Measurements from ENCODE around the gene DAO.

Gene DAO

DNA sequence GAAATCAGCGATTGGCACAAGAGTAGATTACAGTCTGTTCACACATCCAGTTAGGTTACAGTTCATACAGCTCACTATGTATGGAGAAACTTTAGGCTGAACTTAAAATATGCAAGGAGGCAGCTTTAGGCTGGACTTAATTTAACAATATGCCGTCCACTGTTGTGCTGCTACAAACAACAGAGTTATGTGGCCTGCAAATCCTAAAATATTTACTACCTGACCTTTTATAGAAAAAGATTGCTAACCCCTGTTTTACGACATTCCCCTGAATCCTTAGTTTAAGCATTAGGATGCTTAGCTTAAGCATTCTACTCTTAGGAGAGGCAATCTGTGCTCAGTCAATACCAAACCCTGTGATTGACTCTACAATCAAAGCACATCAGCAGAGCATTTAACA, 50.9 kb downstream of the DAO start:
- no peaks in the 10 kb centered on the region for H3K9me3 ChIP-seq (ENCODE audit: low read length)
- H3K4me3 ChIP-seq (ENCODE audit: low read depth in 1 of 2, low read length in 2 of 2) = no peak overlapping the region
- H3K27me3 ChIP-seq (ENCODE audit: control insufficient read depth in 1 of 2, insufficient read depth in 2 of 2, low read length in 2 of 2) = no peaks in the 10 kb centered on the region
- no peaks in the 10 kb centered on the region for H3K4me1 ChIP-seq (ENCODE audit: insufficient read depth, low read length)
- no peak overlapping the region for H3K27ac ChIP-seq (ENCODE audit: low read depth, low read length)
- no peaks in the 10 kb centered on the region for H3K36me3 ChIP-seq (ENCODE audit: insufficient read depth, low read length)
- no peak overlapping the region for H3K9ac ChIP-seq (ENCODE audit: low read length)

DNA sequence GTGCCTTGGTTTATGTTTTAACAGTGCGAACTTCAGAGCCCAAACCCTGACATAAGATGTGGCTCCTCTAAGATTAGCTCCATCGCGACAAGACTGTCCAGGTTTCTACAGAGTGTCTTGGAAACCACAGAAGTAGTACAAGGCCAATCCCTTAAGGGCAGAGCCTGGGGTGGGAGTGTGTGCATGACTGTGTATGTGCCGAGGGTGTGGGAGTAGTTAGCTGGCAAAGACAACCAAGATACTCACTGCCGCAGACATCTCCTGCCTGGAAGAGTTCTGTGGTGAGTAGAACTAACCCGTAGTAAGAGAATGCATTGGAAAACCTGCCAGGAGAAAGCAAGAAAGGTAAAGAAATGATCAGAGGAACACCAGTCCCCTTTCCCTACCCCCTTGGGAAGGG, 54.1 kb downstream of the DAO start:
- H3K36me3 ChIP-seq (ENCODE audit: insufficient read depth, low read length) = no peaks in the 10 kb centered on the region
- H3K4me1 ChIP-seq (ENCODE audit: insufficient read depth, low read length) = no peaks in the 10 kb centered on the region
- no peaks in the 10 kb centered on the region for H3K27me3 ChIP-seq (ENCODE audit: control insufficient read depth in 1 of 2, insufficient read depth in 2 of 2, low read length in 2 of 2)
- H3K9ac ChIP-seq (ENCODE audit: low read length) = no peak overlapping the region
- H3K27ac ChIP-seq (ENCODE audit: low read depth, low read length) = no peak overlapping the region
- no peak overlapping the region for H3K4me3 ChIP-seq (ENCODE audit: low read depth in 1 of 2, low read length in 2 of 2)
- no peaks in the 10 kb centered on the region for H3K9me3 ChIP-seq (ENCODE audit: low read length)

DNA sequence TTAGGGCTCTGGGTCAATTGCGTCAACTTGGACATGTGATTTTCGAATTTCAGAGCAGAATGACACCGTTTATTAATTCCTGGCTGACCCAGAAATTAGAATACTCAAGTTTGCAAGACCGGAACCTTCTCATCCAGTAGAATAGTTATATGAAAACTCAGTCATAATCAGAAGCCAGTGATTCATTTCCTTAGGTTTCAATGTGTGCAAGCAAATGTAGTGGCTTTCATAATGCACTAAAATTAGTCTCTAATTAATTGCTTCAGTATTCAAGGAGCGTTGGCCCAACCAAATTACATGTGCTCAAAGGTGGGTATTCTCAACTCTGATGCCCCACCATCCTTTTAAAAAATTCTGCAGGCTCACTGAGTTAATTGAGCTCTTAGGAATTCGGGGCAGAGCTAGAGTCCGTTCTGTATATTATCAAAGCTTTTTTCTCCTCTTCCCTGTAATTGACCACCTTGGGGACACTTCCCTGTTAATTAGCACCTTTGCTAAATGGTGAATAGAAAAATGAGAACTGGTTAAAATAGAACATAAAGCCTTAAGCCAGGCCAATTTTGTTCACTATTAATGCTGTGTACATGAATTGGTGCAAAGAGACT, 55.4 kb downstream of the DAO start:
- Histone ChIP-seq H3K27ac (ENCODE audit: low read depth, low read length) (no peak overlapping the region), H3K9me3 (ENCODE audit: low read length) (no peaks in the 10 kb centered on the region), H3K36me3 (ENCODE audit: insufficient read depth, low read length) (no peaks in the 10 kb centered on the region), H3K4me3 (ENCODE audit: low read depth in 1 of 2, low read length in 2 of 2) (no peak overlapping the region), H3K4me1 (ENCODE audit: insufficient read depth, low read length) (no peaks in the 10 kb centered on the region), H3K9ac (ENCODE audit: low read length) (no peak overlapping the region), H3K27me3 (ENCODE audit: control insufficient read depth in 1 of 2, insufficient read depth in 2 of 2, low read length in 2 of 2) (no peaks in the 10 kb centered on the region)

DNA sequence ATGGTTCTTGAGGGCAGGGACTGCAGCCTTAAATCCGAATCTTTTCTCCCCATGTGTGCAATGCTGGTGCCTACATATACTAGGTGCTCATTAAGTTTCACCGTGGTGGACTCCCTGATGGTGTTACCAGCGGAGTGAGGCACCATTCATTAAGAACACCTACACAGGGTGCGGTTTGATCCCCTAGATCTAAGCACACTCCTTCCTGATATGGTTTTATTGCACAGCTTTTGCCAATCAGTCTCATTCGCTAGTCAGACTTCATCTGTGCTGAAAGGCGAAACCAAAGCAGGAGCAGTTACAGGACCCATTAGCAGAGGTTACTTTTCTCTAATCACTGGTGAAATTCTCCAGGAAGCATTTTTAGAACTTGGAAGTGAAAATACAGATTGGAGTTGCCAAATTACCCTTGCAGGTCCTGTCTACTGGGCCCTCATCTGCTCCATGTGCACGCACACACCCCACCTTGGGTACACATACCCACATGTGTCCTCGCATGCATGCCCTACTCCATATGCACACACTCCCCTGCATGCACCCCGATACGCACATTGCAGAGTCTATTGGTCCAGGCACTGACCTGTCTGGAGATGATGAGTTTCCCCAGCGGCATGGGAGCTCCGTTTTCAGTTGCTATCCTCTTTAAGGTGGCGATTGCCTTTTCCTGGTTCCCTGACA, 58.5 kb downstream of the DAO start:
- no peaks in the 10 kb centered on the region for H3K4me1 ChIP-seq (ENCODE audit: insufficient read depth, low read length)
- no peak overlapping the region for H3K9ac ChIP-seq (ENCODE audit: low read length)
- no peaks in the 10 kb centered on the region for H3K27me3 ChIP-seq (ENCODE audit: control insufficient read depth in 1 of 2, insufficient read depth in 2 of 2, low read length in 2 of 2)
- H3K36me3 ChIP-seq (ENCODE audit: insufficient read depth, low read length) = no peaks in the 10 kb centered on the region
- no peaks in the 10 kb centered on the region for H3K9me3 ChIP-seq (ENCODE audit: low read length)
- no peak overlapping the region for H3K4me3 ChIP-seq (ENCODE audit: low read depth in 1 of 2, low read length in 2 of 2)
- no peak overlapping the region for H3K27ac ChIP-seq (ENCODE audit: low read depth, low read length)

DNA sequence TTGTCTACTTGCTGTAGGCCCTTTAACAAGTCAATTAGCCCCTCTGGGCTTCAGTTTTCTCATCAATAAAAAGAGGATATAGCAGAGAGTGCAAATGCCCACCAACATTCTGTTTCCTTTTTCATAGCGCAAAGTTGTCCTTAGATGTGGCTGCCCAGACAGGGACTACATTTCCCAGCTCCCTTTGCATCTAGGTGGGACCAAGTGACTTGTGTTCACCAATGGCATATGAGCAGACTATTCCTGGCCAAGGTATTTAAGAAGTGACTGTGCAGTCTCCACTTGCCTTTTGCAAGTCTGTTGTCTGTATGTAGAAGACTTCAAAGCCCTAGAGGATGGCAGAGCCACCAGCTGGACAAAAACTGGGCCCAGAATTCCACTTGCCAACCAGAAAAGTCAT, 59.7 kb downstream of the DAO start:
- H3K27me3 ChIP-seq (ENCODE audit: control insufficient read depth in 1 of 2, insufficient read depth in 2 of 2, low read length in 2 of 2) = no peaks in the 10 kb centered on the region
- no peaks in the 10 kb centered on the region for H3K4me1 ChIP-seq (ENCODE audit: insufficient read depth, low read length)
- no peak overlapping the region for H3K9ac ChIP-seq (ENCODE audit: low read length)
- no peak overlapping the region for H3K4me3 ChIP-seq (ENCODE audit: low read depth in 1 of 2, low read length in 2 of 2)
- H3K36me3 ChIP-seq (ENCODE audit: insufficient read depth, low read length) = no peaks in the 10 kb centered on the region
- H3K27ac ChIP-seq (ENCODE audit: low read depth, low read length) = no peak overlapping the region
- no peaks in the 10 kb centered on the region for H3K9me3 ChIP-seq (ENCODE audit: low read length)

DNA sequence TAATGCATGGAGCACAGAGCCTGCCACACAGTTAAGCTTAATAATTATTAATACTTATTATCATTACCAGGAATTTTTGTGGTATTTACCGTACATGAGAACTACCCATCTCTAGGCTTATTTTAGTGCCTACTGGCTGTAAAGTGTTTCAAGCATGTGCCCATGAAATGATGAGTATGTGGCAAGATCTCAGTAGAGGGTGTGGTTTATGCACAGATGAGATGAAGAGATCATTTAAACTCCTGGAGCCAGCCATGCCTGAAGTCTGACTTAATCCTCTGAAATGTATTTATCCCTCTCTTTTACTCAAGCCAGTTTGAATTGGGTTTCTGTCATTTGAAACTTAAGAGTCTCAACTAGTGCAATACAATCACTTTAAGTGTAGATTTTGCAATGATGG, 60.2 kb downstream of the DAO start:
- Histone ChIP-seq H3K9ac (ENCODE audit: low read length) (no peak overlapping the region), H3K27me3 (ENCODE audit: control insufficient read depth in 1 of 2, insufficient read depth in 2 of 2, low read length in 2 of 2) (no peaks in the 10 kb centered on the region), H3K27ac (ENCODE audit: low read depth, low read length) (no peak overlapping the region), H3K9me3 (ENCODE audit: low read length) (no peaks in the 10 kb centered on the region), H3K4me3 (ENCODE audit: low read depth in 1 of 2, low read length in 2 of 2) (no peak overlapping the region), H3K4me1 (ENCODE audit: insufficient read depth, low read length) (no peaks in the 10 kb centered on the region), H3K36me3 (ENCODE audit: insufficient read depth, low read length) (no peaks in the 10 kb centered on the region)

DNA sequence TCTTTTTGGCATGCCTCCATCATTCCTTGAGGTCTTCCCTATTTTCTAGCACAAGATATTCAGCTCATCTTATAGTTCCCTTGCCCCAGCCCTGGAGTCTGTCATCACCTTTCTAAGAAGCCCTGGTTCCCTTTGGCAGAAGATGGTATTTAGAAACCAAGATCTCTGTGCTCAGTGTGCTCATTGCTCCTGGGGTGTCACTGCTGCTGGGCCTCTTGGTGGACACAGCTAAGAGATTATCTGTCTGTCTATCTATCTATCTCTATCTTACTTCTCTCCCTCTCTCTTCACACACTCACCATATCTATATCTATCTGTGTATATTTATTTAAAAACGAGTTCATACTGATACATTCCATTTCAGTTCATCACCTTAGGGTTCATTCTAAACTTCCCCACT, 67.2 kb downstream of the DAO start:
- Histone ChIP-seq H3K27ac (ENCODE audit: low read depth, low read length) (no peak overlapping the region), H3K9ac (ENCODE audit: low read length) (no peak overlapping the region), H3K4me3 (ENCODE audit: low read depth in 1 of 2, low read length in 2 of 2) (no peak overlapping the region), H3K27me3 (ENCODE audit: control insufficient read depth in 1 of 2, insufficient read depth in 2 of 2, low read length in 2 of 2) (no peaks in the 10 kb centered on the region), H3K4me1 (ENCODE audit: insufficient read depth, low read length) (peaks cover 5% of the 10 kb centered on the region), H3K9me3 (ENCODE audit: low read length) (no peaks in the 10 kb centered on the region), H3K36me3 (ENCODE audit: insufficient read depth, low read length) (no peaks in the 10 kb centered on the region)

DNA sequence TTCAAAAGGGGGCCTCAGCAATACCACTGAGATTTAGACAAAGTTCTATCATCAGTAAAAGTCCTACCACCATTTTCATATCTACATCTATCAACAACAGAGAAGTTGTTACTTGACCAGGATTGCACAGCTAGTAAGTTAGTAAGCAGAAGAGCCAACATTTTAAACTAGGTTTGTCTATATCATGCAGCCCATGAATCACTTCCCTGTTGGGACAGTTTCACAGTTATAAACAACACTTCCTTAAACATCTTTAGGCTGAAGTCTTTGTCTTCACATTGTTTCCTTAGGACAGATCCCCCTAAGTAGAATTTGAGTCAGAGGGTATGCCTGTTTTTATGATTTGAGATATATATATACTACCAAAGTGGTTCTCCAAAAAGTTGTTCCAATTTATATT, 68.5 kb downstream of the DAO start:
- H3K27ac ChIP-seq (ENCODE audit: low read depth, low read length) = no peak overlapping the region
- H3K9ac ChIP-seq (ENCODE audit: low read length) = no peak overlapping the region
- H3K36me3 ChIP-seq (ENCODE audit: insufficient read depth, low read length) = no peaks in the 10 kb centered on the region
- no peak overlapping the region for H3K4me3 ChIP-seq (ENCODE audit: low read depth in 1 of 2, low read length in 2 of 2)
- H3K9me3 ChIP-seq (ENCODE audit: low read length) = no peaks in the 10 kb centered on the region
- H3K27me3 ChIP-seq (ENCODE audit: control insufficient read depth in 1 of 2, insufficient read depth in 2 of 2, low read length in 2 of 2) = no peaks in the 10 kb centered on the region
- H3K4me1 ChIP-seq (ENCODE audit: insufficient read depth, low read length) = peaks cover 5% of the 10 kb centered on the region

DNA sequence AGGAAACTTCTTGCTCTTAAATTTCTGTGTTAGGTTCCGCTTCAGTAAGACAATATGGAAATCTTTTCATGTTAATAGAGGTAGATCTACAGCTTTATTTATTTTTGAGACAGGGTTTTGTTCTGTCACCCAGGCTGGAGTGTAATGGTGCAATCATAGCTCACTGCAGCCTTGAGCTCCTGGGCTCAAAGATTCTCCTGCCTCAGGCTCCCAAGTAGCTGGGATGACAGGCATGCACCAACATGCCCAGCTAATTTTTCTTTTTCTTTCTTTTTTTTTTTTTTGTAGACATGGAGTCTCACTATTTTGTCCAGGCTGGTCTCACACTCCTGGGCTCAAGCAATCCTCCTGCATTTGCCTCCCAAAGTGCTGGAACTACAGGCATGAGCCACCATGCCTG, 70.1 kb downstream of the DAO start:
- H3K9ac ChIP-seq (ENCODE audit: low read length) = no peak overlapping the region
- H3K27me3 ChIP-seq (ENCODE audit: control insufficient read depth in 1 of 2, insufficient read depth in 2 of 2, low read length in 2 of 2) = no peaks in the 10 kb centered on the region
- no peaks in the 10 kb centered on the region for H3K36me3 ChIP-seq (ENCODE audit: insufficient read depth, low read length)
- no peaks in the 10 kb centered on the region for H3K9me3 ChIP-seq (ENCODE audit: low read length)
- no peak overlapping the region for H3K27ac ChIP-seq (ENCODE audit: low read depth, low read length)
- H3K4me3 ChIP-seq (ENCODE audit: low read depth in 1 of 2, low read length in 2 of 2) = no peak overlapping the region
- H3K4me1 ChIP-seq (ENCODE audit: insufficient read depth, low read length) = peaks cover 5% of the 10 kb centered on the region

All from muscle layer of colon (tissue), 2 donors.